Testis (tissue), 3 donors: ENCODE results near the gene HCLS1. TPM values are rescaled to one million over a fixed set of nuclear protein-coding genes. Genes with fewer than 3 reads are reported as not detected.
"Not testable (repeated sequence)": the region's sequence is repeated elsewhere in the genome, so short reads cannot be mapped to it uniquely, and the experiment has no call there.

Experiments used
- DNase-seq: peaks from one replicate; pipeline ENCODE4 v3.0.0-alpha.2; 2019
- H3K27ac ChIP-seq, 2 donors: fragments of 200-600 bp; sonication (generic); one replicate each; pipeline ENCODE4 v1.5.1; 2019
- H3K27me3 ChIP-seq: fragments of 200-600 bp; sonication (generic); one replicate; pipeline ENCODE4 v1.5.1; 2019
- H3K36me3 ChIP-seq: fragments of 200-600 bp; sonication (generic); one replicate; pipeline ENCODE4 v1.5.1; 2017; ENCODE audit warnings: low read depth; ENCODE audit errors: missing control alignments
- H3K4me1 ChIP-seq: fragments of 200-600 bp; sonication (generic); one replicate; pipeline ENCODE4 v1.5.1; 2019
- H3K4me3 ChIP-seq, 2 donors: fragments of 200-600 bp; sonication (generic); one replicate each; pipeline ENCODE4 v1.5.1; 2017 to 2019
- H3K9me3 ChIP-seq: fragments of 200-600 bp; sonication (generic); one replicate; pipeline ENCODE4 v1.5.1; 2017
- CTCF ChIP-seq, 3 experiments: fragments of 450-650 bp in 2 of 3; fragments of 200-600 bp in 1 of 3; sonication (generic) in 1 of 3; IDR thresholded peaks; one replicate each; pipeline ENCODE4 v1.5.1; 2016 to 2019; ENCODE audit warnings: antibody characterized with exemption in 3 of 3, mild to moderate bottlenecking in 2 of 3, moderate library complexity in 1 of 3
- POLR2A ChIP-seq: fragments of 450-650 bp; IDR thresholded peaks from one replicate; pipeline ENCODE4 v1.6.1; 2017; ENCODE audit warnings: antibody characterized with exemption, mild to moderate bottlenecking, moderate library complexity
- WGBS, 2 donors: methylation state at CpG; one replicate each; pipeline ENCODE4 v1.1.5; 2018; 5-methylcytosine and 5-hydroxymethylcytosine counted together
- intact Hi-C: fragments of 100-400 bp; cut with DNase I; formaldehyde crosslinking; loops from one replicate; pipeline ENCODE4 v1.15.1; 2023; ENCODE audit warnings: low total_unique reads
- polyA plus RNA-seq: library from polyadenylated mRNA; stranded (reverse); fragments of 350-450 nt; fragmentation: Illumina TruSeq; extraction: RNeasy Lipid Tissue Mini Kit (QIAGEN cat#74804); gene quantifications from one replicate; pipeline ENCODE4 v1.2.3, GENCODE V29; 2014; ENCODE audit warnings: low read depth, low replicate concordance; ENCODE audit not compliant: insufficient read depth
- total RNA-seq, 2 donors: library from RNA; depleted of rRNA; stranded (reverse); fragments of >200 nt; gene quantifications; one replicate each; pipeline ENCODE4 v1.2.3, GENCODE V29; 2016

The HCLS1 gene
- total and polyA plus RNA-seq, 3 donors from 2014 or later = 8.7 to 17.3 (median 15.6) TPM

GRCh38 chr3:121595765-121596406, 64.8 kb downstream of the HCLS1 start:
- no peaks in the 10 kb centered on the region for H3K27me3 ChIP-seq
- 90 to 91% methylated on average over 4 of the region's 4 CpGs for WGBS, 2 donors
- no peak overlapping the region for H3K27ac ChIP-seq
- DNase-seq = no peak
- intact Hi-C loops = no loop called here
- TF ChIP-seq POLR2A = no peak
- no peak for TF ChIP-seq CTCF (IDR thresholded peaks at IDR 0.05)
- no peak overlapping the region for H3K4me3 ChIP-seq
- H3K4me1 ChIP-seq = peaks cover 13% of the 10 kb centered on the region
- H3K36me3 ChIP-seq = no peaks in the 10 kb centered on the region
- H3K9me3 ChIP-seq = no peaks in the 10 kb centered on the region

DNA sequence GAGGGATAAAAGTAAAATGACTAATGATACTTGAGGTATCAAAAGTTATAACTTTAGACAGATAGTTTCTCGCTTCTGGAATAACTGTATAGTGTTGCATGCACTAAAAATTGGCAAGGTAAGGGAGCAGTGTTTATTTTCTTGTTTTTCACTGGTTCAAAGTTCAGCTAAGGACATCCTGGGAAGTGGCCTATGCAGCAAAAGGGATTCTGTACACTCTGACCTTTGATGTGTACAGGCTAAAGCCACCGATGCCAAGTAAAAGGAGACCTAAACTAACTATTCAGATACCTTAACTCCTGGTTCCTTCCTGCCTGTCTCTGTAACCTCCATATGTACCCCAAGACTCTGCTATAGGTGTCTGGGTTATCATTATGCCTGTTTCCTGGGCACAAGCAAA, 65.9 kb downstream of the HCLS1 start:
- Histone ChIP-seq H3K9me3 (no peaks in the 10 kb centered on the region), H3K36me3 (no peaks in the 10 kb centered on the region), H3K27ac (no peak overlapping the region), H3K27me3 (no peaks in the 10 kb centered on the region), H3K4me1 (peaks cover 12% of the 10 kb centered on the region), H3K4me3 (no peak overlapping the region)
- DNase-seq = no peak
- WGBS, 2 donors = 64 to 67% methylated on average over 2 of the region's 2 CpGs
- TF ChIP-seq CTCF (IDR thresholded peaks at IDR 0.05) = no peak
- TF ChIP-seq POLR2A = no peak
- intact Hi-C loops = no loop called here

DNA sequence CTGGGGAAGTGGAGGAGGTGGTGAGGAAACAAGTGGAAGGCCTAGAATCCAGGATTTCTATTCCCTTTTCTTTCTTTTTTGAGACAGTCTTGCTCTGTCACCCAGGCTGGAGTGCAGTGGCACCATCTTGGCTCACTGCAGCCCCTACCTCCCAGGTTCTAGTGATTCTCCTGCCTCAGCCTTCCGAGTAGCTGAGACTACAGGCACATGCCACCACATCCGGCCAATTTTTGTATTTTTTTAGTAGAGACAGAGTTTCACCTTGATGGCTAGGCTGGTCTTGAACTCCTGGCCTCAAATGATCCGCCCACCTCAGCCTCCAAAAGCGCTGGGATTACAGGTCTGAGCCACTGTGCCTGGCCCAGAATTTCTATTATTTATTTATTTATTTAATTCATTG, 66.9 kb downstream of the HCLS1 start:
- H3K9me3 ChIP-seq, H3K27ac ChIP-seq, H3K4me3 ChIP-seq, intact Hi-C loops, DNase-seq, H3K36me3 ChIP-seq, H3K27me3 ChIP-seq: not testable (repeated sequence)
- peaks cover 12% of the 10 kb centered on the region for H3K4me1 ChIP-seq
- WGBS, 2 donors = 84 to 91% methylated on average over 4 of the region's 4 CpGs

GRCh38 chr3:121592856-121593702, 67.6 kb downstream of the HCLS1 start, which contains the start of gene FBXO40:
FBXO40 (plus strand) TSS chr3:121593379; CDS start chr3:121620576, 27,197 bp downstream.
- WGBS, 2 donors = 38 to 51% methylated on average over 11 of the region's 11 CpGs
- peak within 1 kb of the TSS; percentile 42 to 53 for H3K27ac ChIP-seq

More at GRCh38 chr3:121592856-121593702, 67.6 kb downstream of the HCLS1 start, which contains the start of gene FBXO40:
- H3K36me3 ChIP-seq = no peaks in the 10 kb centered on the region
- peaks cover 12% of the 10 kb centered on the region for H3K4me1 ChIP-seq
- H3K27me3 ChIP-seq = no peaks in the 10 kb centered on the region
- TF ChIP-seq CTCF (IDR thresholded peaks at IDR 0.05) = no peak
- no peaks in the 10 kb centered on the region for H3K9me3 ChIP-seq
- DNase-seq = peak; percentile 74
- H3K4me3 ChIP-seq = no peak within 1 kb of the TSS
- intact Hi-C loops = no loop called here
